ENCODE results near the gene ZNF358. TPM values are rescaled to one million over a fixed set of nuclear protein-coding genes. Genes with fewer than 3 reads are reported as not detected.

ZNF358 gene
- total RNA-seq, 2 donors from 2014 or later = 75.3 to 82.4 TPM

GRCh38 chr19:7515110-7515644 lies 726 bp upstream of the ZNF358 start:
- DNase-seq (peak; percentile 54), ATAC-seq (peak; percentile 32 to 67)
- intact Hi-C loops (cut with DNase I) = no loop called here

GRCh38 chr19:7516333-7516732 lies 430 bp downstream of the ZNF358 start:
- ATAC-seq (no peak), DNase-seq (no peak)
- intact Hi-C loops (cut with DNase I) = no loop called here

- no peak for DNase-seq
- intact Hi-C loops (cut with DNase I) = no loop called here
These were observed 975 bp downstream of the ZNF358 start for GRCh38 chr19:7516878-7517277.

DNA sequence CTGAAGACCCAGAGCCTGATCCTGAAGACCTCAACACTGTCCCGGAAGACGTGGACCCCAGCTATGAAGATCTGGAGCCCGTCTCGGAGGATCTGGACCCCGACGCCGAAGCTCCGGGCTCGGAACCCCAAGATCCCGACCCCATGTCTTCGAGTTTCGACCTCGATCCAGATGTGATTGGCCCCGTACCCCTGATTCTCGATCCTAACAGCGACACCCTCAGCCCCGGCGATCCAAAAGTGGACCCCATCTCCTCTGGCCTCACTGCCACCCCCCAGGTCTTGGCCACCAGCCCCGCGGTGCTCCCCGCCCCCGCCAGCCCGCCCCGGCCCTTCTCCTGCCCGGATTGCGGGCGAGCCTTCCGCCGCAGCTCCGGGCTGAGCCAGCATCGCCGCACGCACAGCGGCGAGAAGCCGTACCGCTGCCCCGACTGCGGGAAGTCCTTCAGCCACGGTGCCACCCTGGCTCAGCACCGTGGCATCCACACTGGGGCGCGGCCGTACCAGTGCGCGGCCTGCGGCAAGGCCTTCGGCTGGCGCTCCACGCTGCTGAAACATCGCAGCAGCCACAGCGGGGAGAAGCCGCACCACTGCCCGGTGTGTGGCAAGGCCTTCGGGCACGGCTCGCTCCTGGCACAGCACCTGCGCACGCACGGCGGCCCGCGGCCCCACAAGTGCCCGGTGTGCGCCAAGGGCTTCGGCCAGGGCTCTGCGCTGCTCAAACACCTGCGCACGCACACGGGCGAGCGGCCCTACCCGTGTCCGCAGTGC lies 3.6 kb downstream of the ZNF358 start:
- intact Hi-C loops (cut with DNase I) = loop anchor here in 1 of 2 donors (10.0 kb wide), 1 partner anchor 125 kb away; no protein-coding TSS in a partner anchor
- ATAC-seq (no peak), DNase-seq (no peak)

More at GRCh38 chr19:7516878-7517277, 975 bp downstream of the ZNF358 start:
- no peak for ATAC-seq

GRCh38 chr19:7520131-7521051 lies 4.5 kb downstream of the ZNF358 start:
- ATAC-seq (no peak), DNase-seq (no peak)
- intact Hi-C loops (cut with DNase I) = loop anchor here in 1 of 2 donors (10.0 kb wide), 1 partner anchor 126 kb away; no protein-coding TSS in a partner anchor

GRCh38 chr19:7521551-7522071 lies 5.7 kb downstream of the ZNF358 start:
- intact Hi-C loops (cut with DNase I) = loop anchor here in 1 of 2 donors (10.0 kb wide), 1 partner anchor 127 kb away; no protein-coding TSS in a partner anchor
- ATAC-seq (no peak), DNase-seq (no peak)

DNA sequence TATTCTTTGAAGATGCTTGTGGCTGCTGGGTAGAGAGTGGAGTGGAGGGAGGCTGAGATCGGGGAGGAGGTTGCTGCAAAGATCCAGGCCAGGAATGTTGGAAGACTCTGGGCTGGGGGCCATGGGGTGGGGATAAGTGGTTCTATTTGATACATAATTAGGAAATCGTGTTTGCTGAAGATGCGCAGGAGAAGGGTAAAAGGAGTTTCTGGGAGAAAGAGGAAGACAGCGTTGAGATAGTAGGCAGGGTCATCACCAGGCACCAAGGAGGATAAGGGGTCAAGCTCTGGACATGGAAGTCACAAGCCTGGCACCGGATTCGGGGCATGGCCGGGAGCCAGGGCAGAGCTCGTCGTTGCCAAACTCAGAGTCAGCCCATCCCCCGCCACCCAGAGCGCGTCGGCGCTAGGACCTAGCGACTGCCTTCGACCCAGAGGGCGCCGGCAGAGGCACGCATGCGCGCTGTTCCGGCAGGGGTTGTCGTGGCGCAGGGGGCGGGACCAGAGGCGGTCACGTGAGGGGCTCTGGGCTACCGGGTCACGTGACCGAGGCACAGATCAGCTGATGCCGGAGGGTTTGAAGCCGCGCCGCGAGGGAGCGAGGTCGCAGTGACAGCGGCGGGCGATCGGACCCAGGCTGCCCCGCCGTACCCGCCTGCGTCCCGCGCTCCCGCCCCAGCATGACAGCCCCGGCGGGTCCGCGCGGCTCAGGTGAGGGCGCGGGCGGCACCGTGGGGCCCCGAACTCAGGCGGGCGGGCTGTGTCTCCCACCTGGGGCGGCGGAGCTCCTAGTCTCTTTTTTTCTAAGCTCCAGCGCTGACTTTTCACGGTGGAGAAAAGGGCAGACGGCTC lies 6.4 kb downstream of the ZNF358 start, which contains the start of gene MCOLN1:
MCOLN1 (plus strand) TSS at position 553 of the 851 bp plus-strand sequence; CDS start at position 680, 127 bp downstream.
- intact Hi-C loops (cut with DNase I) = loop anchor here in 1 of 2 donors (10.0 kb wide), 1 partner anchor 127 kb away; no protein-coding TSS in a partner anchor
- peak; percentile 92 to 95 for ATAC-seq

DNA sequence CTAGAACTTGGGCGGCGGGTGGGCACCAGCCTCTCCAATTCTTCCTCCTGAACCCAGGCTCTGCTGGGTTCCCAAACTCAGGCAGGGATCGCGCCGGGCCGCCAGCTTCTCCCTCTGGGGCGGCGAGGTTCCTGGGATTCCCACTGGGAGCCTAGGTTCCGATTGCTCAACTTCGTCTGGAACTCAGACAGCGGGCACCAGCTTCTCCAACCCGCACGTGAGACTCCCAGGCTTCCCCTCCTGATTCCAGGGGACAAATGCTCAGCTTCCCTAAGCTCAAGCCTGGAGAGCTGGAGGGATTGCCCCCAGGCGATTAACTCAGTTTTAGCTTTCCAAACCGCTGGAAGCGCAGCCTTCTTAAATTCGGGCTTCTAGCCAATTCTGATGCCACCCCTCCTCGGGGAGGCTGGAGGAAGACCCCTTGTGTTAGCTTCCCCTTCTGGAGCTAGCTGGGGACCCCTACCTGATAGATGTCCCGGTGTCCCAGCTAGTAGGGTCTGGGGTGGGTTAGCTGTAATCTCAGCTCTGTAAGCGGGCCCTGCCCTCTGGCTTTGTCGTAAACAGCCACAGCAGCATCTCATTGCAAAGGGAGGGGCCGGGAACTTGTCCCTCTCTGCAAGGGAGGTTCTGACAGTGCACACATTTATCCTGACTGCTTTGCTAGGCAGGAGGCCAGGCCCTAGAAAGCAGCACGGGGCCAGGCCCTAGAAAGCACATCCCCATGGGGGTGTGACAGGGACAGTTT lies 7.2 kb downstream of the ZNF358 start:
- DNase-seq (no peak), ATAC-seq (peak in 1 of 2 donors; percentile 9)
- intact Hi-C loops (cut with DNase I) = loop anchor here in 1 of 2 donors (10.0 kb wide), 1 partner anchor 128 kb away; no protein-coding TSS in a partner anchor

More for the DNA sequence above, 6.4 kb downstream of the ZNF358 start, which contains the start of gene MCOLN1:
- peak; percentile 100 for DNase-seq

DNA sequence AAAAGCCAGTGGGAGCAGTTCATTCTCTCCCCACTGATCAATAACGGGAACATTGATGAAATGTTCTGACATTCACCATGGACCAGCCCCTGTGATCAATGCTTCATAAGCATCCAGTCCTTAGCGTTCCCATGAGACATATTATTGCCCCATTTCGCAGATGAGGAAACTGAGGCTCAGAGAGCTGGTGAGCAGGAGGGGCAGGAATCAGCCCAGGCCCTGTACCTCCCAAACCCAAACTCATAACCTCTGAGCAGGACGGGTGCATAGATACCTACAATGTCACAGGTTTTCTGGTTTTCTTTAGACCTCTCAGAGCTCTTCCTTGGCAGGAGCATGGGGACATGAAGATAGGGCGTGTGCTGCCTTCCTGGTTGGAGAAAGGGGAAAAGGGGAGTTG lies 8.6 kb downstream of the ZNF358 start:
- ATAC-seq (no peak), DNase-seq (no peak)
- intact Hi-C loops (cut with DNase I) = loop anchor here in 1 of 2 donors (10.0 kb wide), 1 partner anchor 130 kb away; no protein-coding TSS in a partner anchor

- intact Hi-C loops (cut with DNase I) = loop anchor here in 1 of 2 donors (10.0 kb wide), 1 partner anchor 130 kb away; no protein-coding TSS in a partner anchor
- no peak for ATAC-seq
- no peak for DNase-seq
These were observed 9.3 kb downstream of the ZNF358 start for GRCh38 chr19:7524992-7525739.

DNA sequence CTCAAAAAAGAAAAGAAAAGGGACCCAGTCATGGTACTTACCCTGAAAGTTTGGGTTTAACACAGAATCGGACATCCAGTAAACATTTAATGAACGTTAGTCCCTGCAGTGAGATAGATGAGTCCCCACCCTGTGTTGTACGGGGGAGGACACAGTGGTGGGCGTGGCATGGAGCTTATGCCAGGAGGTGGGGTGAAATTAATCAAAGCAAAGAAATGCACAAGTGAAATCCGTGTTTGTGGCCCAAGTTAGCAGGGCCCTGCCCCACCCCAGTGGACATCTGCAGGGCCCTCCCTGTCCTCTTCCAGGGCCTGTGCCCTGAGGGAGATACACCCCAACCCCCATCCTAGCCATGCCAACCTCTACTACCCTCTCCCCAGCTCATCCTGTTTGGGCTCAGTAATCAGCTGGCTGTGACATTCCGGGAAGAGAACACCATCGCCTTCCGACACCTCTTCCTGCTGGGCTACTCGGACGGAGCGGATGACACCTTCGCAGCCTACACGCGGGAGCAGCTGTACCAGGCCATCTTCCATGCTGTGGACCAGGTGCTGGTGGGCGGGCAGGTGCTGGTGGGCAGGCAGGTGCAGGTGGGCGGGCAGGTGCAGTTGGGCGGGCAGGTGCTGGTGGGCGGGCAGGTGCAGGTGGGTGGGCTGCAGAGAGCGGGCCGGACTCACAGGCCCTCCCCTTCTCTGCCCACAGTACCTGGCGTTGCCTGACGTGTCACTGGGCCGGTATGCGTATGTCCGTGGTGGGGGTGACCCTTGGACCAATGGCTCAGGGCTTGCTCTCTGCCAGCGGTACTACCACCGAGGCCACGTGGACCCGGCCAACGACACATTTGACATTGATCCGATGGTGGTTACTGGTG lies 10.4 kb downstream of the ZNF358 start:
- DNase-seq (no peak), ATAC-seq (no peak)
- intact Hi-C loops (cut with DNase I) = loop anchor here in 1 of 2 donors (10.0 kb wide), 1 partner anchor 131 kb away; no protein-coding TSS in a partner anchor

GRCh38 chr19:7527516-7528191 lies 11.8 kb downstream of the ZNF358 start:
- ATAC-seq (peak in 1 of 2 donors; percentile 27), DNase-seq (no peak)
- intact Hi-C loops (cut with DNase I) = loop anchor here in 1 of 2 donors (10.0 kb wide), 1 partner anchor 133 kb away; no protein-coding TSS in a partner anchor

DNA sequence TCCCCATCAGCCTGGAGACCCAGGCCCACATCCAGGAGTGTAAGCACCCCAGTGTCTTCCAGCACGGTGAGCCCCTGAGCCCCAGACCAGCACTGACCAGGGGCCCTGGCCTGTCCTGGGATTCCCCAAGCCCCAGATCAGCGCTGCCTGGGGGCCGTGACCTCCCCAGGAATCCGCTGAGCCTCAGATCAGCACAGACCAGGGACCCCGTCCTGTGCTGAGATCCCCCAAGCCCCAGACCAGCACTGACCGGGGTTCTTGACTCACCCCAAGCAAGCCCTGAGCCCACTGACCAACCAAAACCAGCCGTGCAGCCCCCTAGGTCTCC lies 12.3 kb downstream of the ZNF358 start:
- DNase-seq (no peak), ATAC-seq (no peak)
- intact Hi-C loops (cut with DNase I) = loop anchor here in 1 of 2 donors (10.0 kb wide), 1 partner anchor 133 kb away; no protein-coding TSS in a partner anchor

DNA sequence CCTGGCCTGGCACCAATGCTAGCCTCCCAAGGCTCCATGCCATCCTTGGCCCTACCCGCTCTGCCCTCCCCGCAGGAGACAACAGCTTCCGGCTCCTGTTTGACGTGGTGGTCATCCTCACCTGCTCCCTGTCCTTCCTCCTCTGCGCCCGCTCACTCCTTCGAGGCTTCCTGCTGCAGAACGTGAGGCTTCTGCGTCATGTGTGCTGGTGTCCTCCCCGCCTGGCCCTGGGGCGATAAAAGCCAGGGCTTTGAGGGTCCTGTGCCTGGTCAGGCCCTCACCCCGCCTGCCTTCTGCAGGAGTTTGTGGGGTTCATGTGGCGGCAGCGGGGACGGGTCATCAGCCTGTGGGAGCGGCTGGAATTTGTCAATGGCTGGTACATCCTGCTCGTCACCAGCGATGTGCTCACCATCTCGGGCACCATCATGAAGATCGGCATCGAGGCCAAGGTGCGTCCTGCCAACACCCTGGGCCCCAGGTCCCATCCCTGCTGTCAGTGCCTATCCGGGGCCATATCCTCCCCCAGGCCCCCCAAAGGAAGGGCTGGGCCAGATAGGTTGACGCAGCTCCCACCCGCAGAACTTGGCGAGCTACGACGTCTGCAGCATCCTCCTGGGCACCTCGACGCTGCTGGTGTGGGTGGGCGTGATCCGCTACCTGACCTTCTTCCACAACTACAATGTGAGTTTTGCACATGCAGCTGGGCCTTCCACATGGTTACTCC lies 12.8 kb downstream of the ZNF358 start:
- intact Hi-C loops (cut with DNase I) = loop anchor here in 1 of 2 donors (10.0 kb wide), 1 partner anchor 134 kb away; no protein-coding TSS in a partner anchor
- DNase-seq (no peak), ATAC-seq (no peak)
